Measurements from ENCODE around the gene QDPR. TPM values are rescaled to one million over a fixed set of nuclear protein-coding genes. Genes with fewer than 3 reads are reported as not detected.

The QDPR gene
- total RNA-seq, 1 experiment from 2014 or later = 15.2 TPM

DNA sequence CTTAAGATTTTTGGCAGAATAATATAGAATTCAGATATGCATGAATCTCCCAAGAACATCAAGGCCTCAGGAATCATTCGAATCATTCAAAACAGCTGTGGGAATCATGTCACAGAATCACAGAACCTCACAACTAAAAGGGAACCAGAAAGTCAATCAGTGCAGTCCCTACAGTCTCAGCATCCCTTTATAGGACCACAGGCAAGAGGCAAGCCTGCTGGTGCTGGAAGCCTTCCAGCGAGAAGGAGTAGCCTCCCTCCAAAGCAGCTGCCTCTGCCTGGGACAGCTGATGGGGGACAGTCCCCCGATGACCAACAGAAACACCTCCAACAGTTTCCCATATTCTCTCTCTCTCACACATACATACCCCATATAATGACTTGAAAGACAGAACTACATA is 20.7 kb downstream of the QDPR start:
- no peak overlapping the region for H3K27ac ChIP-seq (ENCODE audit: low read length)
- in situ Hi-C loops (cut with HindIII; ENCODE audit: low pct_unique_long_range_greater_than_20kb, low sequenced_read_pairs) (no loop called here), intact Hi-C loops (cut with micrococcal nuclease; ENCODE audit: unreplicated experiment) (no loop called here)
- H3K36me3 ChIP-seq (ENCODE audit: control insufficient read depth, insufficient read depth, low read length) = no peaks in the 10 kb centered on the region; the same call in 1 of the 2 replicates
- no peaks in the 10 kb centered on the region for H3K27me3 ChIP-seq (ENCODE audit: control insufficient read depth, insufficient read depth, low read length)
- H3K4me3 ChIP-seq (ENCODE audit: low read depth in 2 of 2, low read length in 2 of 2) = no peak overlapping the region
- TF ChIP-seq TCF7L2 (IDR thresholded peaks at IDR 0.05; ENCODE audit: low read depth, low read length) = no peak
- no peak for TF ChIP-seq POLR2AphosphoS5 (IDR thresholded peaks at IDR 0.05; ENCODE audit: low read depth, low read length)
- TF ChIP-seq, protein P1, sequence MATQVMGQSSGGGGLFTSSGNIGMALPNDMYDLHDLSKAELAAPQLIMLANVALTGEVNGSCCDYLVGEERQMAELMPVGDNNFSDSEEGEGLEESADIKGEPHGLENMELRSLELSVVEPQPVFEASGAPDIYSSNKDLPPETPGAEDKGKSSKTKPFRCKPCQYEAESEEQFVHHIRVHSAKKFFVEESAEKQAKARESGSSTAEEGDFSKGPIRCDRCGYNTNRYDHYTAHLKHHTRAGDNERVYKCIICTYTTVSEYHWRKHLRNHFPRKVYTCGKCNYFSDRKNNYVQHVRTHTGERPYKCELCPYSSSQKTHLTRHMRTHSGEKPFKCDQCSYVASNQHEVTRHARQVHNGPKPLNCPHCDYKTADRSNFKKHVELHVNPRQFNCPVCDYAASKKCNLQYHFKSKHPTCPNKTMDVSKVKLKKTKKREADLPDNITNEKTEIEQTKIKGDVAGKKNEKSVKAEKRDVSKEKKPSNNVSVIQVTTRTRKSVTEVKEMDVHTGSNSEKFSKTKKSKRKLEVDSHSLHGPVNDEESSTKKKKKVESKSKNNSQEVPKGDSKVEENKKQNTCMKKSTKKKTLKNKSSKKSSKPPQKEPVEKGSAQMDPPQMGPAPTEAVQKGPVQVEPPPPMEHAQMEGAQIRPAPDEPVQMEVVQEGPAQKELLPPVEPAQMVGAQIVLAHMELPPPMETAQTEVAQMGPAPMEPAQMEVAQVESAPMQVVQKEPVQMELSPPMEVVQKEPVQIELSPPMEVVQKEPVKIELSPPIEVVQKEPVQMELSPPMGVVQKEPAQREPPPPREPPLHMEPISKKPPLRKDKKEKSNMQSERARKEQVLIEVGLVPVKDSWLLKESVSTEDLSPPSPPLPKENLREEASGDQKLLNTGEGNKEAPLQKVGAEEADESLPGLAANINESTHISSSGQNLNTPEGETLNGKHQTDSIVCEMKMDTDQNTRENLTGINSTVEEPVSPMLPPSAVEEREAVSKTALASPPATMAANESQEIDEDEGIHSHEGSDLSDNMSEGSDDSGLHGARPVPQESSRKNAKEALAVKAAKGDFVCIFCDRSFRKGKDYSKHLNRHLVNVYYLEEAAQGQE (IDR thresholded peaks at IDR 0.05; ENCODE audit: insufficient read depth in 1 of 2, low read depth in 2 of 2, low read length in 1 of 2) = no peak
- TF ChIP-seq, protein P2, sequence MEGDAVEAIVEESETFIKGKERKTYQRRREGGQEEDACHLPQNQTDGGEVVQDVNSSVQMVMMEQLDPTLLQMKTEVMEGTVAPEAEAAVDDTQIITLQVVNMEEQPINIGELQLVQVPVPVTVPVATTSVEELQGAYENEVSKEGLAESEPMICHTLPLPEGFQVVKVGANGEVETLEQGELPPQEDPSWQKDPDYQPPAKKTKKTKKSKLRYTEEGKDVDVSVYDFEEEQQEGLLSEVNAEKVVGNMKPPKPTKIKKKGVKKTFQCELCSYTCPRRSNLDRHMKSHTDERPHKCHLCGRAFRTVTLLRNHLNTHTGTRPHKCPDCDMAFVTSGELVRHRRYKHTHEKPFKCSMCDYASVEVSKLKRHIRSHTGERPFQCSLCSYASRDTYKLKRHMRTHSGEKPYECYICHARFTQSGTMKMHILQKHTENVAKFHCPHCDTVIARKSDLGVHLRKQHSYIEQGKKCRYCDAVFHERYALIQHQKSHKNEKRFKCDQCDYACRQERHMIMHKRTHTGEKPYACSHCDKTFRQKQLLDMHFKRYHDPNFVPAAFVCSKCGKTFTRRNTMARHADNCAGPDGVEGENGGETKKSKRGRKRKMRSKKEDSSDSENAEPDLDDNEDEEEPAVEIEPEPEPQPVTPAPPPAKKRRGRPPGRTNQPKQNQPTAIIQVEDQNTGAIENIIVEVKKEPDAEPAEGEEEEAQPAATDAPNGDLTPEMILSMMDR (IDR thresholded peaks at IDR 0.05) = no peak
- TF ChIP-seq SIN3A (IDR thresholded peaks at IDR 0.05; ENCODE audit: borderline replicate concordance, insufficient read depth, low read depth, low read length) = no peak
- ChIA-PET CTCF (no interaction called here), POLR2A (no interaction called here)
- no peaks in the 10 kb centered on the region for H3K4me1 ChIP-seq (ENCODE audit: control insufficient read depth, insufficient read depth, low read length)
- no peak for DNase-seq (ENCODE audit: low read depth, low spot score)
- no TSS peak for BruUV-seq (replicated peaks)
- H3K9me3 ChIP-seq (ENCODE audit: control insufficient read depth, insufficient read depth, low read depth, low read length) = no peaks in the 10 kb centered on the region
- ATAC-seq = no peak

DNA sequence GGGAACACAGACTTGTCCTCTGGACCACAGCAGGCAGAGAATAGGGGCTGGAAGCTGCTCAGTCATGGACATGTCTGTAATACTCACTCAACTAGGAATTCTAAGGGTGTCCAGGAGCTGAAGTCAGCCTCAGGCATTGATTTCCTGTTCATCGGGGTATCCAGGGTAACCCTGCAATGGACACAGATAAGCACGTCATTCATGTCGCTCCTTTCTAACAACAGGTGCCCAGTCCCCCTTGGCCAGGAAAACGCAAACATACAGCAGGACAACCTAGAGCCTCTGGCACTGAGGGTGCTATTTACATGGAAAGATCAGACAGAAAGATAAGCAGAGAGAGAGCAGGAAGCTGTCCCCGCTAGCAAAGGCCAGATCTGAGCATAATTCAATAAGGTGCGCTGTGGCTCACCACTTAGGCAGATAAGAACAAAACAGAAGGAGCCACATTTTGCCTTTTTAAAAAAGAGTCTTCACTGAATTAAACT is 21.3 kb downstream of the QDPR start:
- TF ChIP-seq, protein P1 (IDR thresholded peaks at IDR 0.05; ENCODE audit: insufficient read depth in 1 of 2, low read depth in 2 of 2, low read length in 1 of 2) = no peak
- TF ChIP-seq POLR2AphosphoS5 (IDR thresholded peaks at IDR 0.05; ENCODE audit: low read depth, low read length) = no peak
- no peak for TF ChIP-seq TCF7L2 (IDR thresholded peaks at IDR 0.05; ENCODE audit: low read depth, low read length)
- TF ChIP-seq, protein P2 (IDR thresholded peaks at IDR 0.05) = no peak
- TF ChIP-seq SIN3A (IDR thresholded peaks at IDR 0.05; ENCODE audit: borderline replicate concordance, insufficient read depth, low read depth, low read length) = no peak
- H3K27me3 ChIP-seq (ENCODE audit: control insufficient read depth, insufficient read depth, low read length) = no peaks in the 10 kb centered on the region
- DNase-seq (ENCODE audit: low read depth, low spot score) (no peak), ATAC-seq (no peak)
- ChIA-PET CTCF (no interaction called here), POLR2A (no interaction called here)
- intact Hi-C loops (cut with micrococcal nuclease; ENCODE audit: unreplicated experiment) = no loop called here
- no peaks in the 10 kb centered on the region for H3K4me1 ChIP-seq (ENCODE audit: control insufficient read depth, insufficient read depth, low read length)
- in situ Hi-C loops (cut with HindIII; ENCODE audit: low pct_unique_long_range_greater_than_20kb, low sequenced_read_pairs) = no loop called here
- no peaks in the 10 kb centered on the region for H3K9me3 ChIP-seq (ENCODE audit: control insufficient read depth, insufficient read depth, low read depth, low read length)
- no peak overlapping the region for H3K27ac ChIP-seq (ENCODE audit: low read length)
- no peak overlapping the region for H3K4me3 ChIP-seq (ENCODE audit: low read depth in 2 of 2, low read length in 2 of 2)
- no peaks in the 10 kb centered on the region; the same call in 1 of the 2 replicates for H3K36me3 ChIP-seq (ENCODE audit: control insufficient read depth, insufficient read depth, low read length)
- no TSS peak for BruUV-seq (replicated peaks)

Measured in Panc1 (cell line).